Adipose tissue (tissue), 3 donors: ENCODE data around the gene TRIP13. TPM values are rescaled to one million over a fixed set of nuclear protein-coding genes. Genes with fewer than 3 reads are reported as not detected.

Source experiments
- H3K27ac ChIP-seq: one replicate; pipeline ENCODE4 v1.5.1; 2013; ENCODE audit warnings: low read depth, low read length
- WGBS, 3 donors: extraction: QIAGEN DNeasy Blood & Tissue Kit; methylation state at CpG; one replicate each; pipeline ENCODE4 v1.1.7; 2013; 5-methylcytosine and 5-hydroxymethylcytosine counted together
- polyA plus RNA-seq, 3 donors: library from polyadenylated mRNA; stranded (reverse); fragments of 200-250 nt; gene quantifications; one replicate each; pipeline ENCODE4 v1.2.3, GENCODE V29; 2013
- donor health status: healthy with polysubstance abuse.
- donor health status: Bipolar disorder and iron deficiency.
- donor health status: healthy.

TRIP13 gene
- polyA plus RNA-seq, 3 donors = 0.58 to 1.5 (median 1.5) TPM

DNA sequence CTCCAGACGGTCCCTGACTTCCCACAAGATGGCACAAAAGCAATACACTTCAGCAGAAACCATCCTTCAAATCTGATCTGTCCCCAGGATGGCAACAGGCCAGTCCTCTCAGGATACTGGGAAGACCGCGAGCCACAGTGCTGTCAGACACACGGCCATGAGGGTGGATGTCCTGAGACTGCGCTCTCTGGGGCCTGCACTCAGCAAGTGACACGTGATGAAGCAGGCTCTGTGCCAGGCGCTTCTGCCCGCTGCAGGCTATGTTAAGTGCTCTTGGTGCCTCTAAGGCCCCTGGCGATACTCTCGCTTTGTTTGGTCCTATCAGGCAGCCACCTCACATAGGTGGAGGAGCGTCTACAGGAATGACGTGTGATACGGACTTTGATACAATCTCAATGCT, 7.2 kb upstream of the TRIP13 start:
- WGBS, 3 donors = 83 to 89% (median 84%) methylated on average over 13 of the region's 13 CpGs
- H3K27ac ChIP-seq = no peak overlapping the region

- H3K27ac ChIP-seq = no peak overlapping the region
- whole genome bisulfite sequencing, 3 donors = 90 to 93% (median 93%) methylated on average over 13 of the region's 13 CpGs
Observed at GRCh38 chr5:886036-886435, 6.6 kb upstream of the TRIP13 start.

DNA sequence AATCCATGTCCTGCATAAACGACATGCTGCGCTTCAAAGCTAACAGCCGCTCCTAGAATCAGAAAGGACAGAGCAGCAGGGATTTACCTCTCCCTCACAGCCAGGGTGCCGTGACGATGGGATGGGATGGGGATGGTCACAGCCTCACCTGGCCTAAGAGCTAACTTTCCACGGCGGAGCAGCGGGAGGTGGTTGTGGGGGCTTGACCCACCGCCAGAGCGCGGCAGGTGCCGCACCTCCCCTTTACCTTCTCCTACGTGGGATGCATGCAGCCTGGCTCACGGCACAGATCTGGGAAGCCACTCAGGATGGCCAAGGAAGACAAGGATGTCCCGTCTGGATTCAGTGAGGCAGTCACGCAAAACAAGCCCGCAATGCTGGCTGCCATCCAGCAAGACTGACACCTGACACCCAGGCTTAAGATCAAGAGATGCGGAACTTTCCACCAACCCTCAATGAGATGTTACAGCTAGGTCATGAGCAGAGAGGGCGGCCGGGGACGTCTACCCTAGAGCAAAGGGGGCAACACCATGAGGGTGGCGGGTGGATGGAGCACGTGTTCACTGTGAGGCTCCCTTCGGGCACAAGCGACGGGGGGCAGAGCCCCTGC, 5.9 kb upstream of the TRIP13 start:
- WGBS, 3 donors = 90 to 94% (median 93%) methylated on average over 26 of the region's 26 CpGs

GRCh38 chr5:887947-888637, 4.6 kb upstream of the TRIP13 start:
- WGBS, 3 donors = 78 to 89% (median 83%) methylated on average over 14 of the region's 14 CpGs
- H3K27ac ChIP-seq = no peak overlapping the region

More for the DNA sequence above, 5.9 kb upstream of the TRIP13 start:
- no peak overlapping the region for H3K27ac ChIP-seq

- WGBS, 3 donors = 88 to 93% (median 92%) methylated on average over 11 of the region's 11 CpGs
- H3K27ac ChIP-seq = no peak overlapping the region
Observed at GRCh38 chr5:888638-889035, 4.0 kb upstream of the TRIP13 start.

GRCh38 chr5:889075-889710, 3.5 kb upstream of the TRIP13 start:
- no peak overlapping the region for H3K27ac ChIP-seq
- WGBS, 3 donors = 92 to 95% (median 95%) methylated on average over 15 of the region's 15 CpGs

DNA sequence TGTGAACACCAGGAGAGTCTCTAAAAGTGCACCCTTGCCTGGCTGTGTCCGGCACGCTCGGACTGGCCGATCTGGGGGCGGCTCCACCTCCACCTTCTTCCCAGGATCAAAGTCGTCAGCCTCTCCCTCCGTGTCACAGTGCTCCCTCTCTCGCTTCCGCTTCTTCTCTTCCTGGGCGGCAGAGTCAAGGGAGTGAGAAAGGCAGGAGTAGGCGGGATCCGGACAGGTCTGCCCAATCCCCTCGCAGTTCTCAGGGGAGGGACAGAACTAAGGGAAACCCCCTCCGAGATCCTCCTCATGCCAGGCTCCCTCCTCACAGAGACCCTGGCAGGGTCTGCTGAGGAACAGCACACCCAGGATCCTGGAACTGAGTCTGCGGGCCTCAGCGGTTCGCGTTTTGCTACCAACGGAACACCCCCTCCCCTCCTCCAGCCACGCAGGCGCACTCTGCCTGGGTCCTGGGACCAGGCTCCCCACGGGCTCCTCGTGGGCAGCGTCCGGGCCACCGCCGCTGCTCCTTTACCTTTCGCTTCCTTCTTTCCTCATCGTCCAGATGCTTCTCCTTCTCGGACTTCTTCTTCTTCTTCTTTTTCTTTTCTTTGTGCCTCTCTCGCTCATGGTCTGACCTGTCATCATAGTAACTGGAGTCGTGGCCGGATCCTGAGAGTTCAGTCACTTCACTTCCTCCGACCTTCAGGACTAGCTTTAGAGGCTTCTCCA, 1.4 kb upstream of the TRIP13 start:
- no peak overlapping the region for H3K27ac ChIP-seq
- 73 to 85% (median 74%) methylated on average over 34 of the region's 34 CpGs for WGBS, 3 donors

- H3K27ac ChIP-seq = no peak overlapping the region
- 10 to 15% (median 14%) methylated on average over 24 to 25 of the region's 25 CpGs for WGBS, 3 donors
Observed at GRCh38 chr5:891837-892393, 769 bp upstream of the TRIP13 start.

DNA sequence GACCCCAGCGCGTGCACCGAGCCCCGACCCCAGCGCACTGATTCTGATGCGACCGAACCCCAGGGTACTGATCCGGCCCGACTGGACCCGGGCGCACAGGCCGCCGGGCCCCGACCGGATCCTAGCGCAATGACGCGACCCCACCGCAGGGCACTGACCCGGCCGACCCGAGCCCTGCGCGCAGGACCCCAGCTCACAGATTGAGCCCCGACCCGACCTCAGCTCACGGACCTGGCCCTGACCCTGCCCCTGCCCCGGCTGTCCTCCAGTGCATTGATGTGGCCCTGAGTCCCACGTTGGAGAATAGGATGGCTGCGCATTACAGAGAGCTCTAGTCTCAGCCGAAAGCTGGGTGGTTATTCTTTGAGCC, 438 bp downstream of the TRIP13 start:
- WGBS, 3 donors = 1 to 2% (median 2%) methylated on average over 22 to 31 of the region's 31 CpGs
- H3K27ac ChIP-seq = no peak overlapping the region

- WGBS, 3 donors = 57 to 93% (median 88%) methylated on average over 9 of the region's 9 CpGs
- no peak overlapping the region for H3K27ac ChIP-seq
Observed at GRCh38 chr5:893711-894110, 1.0 kb downstream of the TRIP13 start.

DNA sequence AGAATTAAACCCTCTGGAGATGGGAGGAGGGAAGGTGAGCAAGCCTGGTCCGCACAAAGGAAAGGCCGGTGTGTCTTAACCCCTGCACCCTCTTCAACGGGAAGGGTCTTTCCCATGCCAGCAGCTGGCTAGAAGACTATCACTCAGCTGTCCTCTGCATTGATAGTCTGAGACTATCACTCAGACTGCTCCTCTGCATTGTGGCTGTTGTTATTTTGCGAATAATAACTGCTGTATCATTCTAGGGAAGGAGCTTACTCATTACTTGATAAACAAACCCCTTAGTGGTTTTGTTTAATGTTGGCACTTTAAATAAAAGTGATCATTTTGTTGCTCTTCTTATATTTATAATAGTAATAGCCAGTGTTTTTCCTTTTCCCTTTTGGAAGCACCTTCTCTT, 8.1 kb downstream of the TRIP13 start:
- 88 to 94% (median 91%) methylated on average over 4 of the region's 4 CpGs for WGBS, 3 donors

DNA sequence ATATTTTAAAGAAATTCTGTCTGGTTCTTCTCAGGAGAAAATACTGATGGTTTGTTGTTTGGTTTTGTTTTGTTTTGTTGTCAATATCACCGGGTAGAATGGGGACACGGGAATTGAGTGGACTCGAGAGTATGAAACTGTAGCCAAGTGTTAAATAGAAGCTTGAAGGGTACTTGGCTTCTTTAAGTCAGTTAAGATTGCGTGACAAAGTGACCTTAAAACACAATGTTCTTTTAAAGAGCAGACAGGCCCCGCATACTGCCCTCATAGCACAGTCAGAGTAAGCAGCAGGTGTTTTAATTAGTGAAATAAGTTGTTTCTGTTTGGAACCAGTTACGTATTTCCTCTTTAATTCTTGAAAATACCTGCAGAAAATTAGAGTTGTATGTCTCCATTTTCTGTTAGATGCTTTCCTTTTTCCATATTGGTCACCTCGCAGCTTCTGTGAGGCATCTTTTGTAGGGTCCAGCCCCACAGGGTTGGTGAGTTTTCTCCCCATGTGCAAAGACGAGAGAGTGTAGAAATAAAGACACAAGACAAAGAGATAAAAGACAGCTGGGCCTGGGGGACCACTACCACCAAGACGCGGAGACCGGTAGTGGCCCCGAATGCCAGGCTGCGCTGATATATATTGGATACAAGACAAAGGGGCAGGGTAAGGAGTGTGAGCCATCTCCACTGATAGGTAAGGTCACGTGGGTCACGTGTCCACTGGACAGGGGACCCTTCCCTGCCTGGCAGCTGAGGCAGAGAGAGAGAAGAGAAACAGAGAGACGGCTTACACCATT, 9.6 kb downstream of the TRIP13 start:
- H3K27ac ChIP-seq = no peak overlapping the region
- 89 to 92% (median 90%) methylated on average over 16 of the region's 16 CpGs for WGBS, 3 donors

More for the DNA sequence above, 8.1 kb downstream of the TRIP13 start:
- no peak overlapping the region for H3K27ac ChIP-seq

DNA sequence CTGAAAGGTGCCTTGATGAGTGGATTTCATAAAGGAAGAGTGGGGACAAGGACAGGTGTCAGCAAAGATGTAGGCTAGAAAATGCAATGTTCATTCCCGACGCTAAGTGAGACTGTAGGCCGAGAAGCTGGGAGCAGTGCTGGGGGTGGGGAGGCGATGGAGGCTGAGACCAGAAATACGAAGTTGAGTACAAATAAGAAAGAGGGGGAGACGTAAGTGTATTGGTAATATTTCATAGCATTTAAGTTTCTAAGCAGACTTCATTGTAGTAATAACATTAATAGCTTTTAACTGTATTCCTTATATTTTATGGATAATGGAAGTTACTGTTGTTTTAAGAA, 11.0 kb downstream of the TRIP13 start:
- WGBS, 3 donors = 94 to 96% (median 95%) methylated on average over 6 of the region's 6 CpGs
- H3K27ac ChIP-seq = no peak overlapping the region

DNA sequence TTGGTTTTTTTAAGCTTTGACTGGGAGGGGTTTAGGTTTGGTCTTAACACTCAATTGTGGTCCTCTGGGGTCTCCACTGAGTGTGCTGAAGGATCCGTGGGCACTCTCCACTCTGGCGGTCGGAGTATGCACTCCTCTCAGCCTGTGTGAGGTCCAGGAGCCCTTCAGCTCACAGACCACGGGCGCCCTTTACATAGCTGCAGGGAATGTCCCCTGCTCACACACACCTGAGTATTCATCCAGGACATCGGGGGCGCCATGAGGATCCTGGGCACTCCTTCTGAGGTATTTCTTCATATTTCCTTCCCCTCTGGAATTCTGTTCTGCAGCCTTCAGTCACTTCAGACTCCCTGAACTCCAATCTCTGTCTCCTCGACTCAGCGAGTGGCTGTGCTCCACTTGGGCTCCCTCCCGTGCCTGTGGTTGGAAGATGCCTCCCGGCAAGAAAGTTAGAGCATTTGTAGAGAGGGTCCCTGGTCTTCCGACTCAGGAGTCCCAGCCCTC, 12.5 kb downstream of the TRIP13 start:
- no peak overlapping the region for H3K27ac ChIP-seq
- 91 to 94% (median 92%) methylated on average over 12 of the region's 12 CpGs for WGBS, 3 donors

DNA sequence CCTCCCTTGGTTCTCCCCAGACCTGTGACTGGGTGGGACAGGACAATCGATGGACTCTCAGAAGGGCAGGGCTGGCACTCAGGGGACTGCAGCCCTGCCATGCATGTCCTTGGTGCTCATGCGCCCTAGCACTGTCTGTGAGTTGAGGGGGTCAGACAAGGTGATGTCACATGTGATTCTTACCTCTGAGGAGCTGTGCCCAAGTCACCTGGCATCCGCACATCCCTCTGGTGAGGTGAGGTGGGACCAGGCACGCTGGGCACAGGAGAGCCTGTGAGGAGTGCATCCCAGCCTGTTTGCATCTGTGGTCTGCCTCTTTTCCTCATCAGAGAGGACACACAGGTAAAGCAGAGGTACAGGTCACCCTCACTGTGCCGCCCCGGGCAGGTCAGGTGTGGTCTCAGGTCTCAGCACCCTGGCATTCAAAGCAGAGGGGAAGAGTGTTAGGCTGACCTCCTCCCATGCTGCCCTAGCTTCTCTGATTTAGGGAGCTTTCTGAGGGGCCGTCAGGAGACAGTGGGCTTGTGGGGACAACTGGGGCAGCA, 14.8 kb downstream of the TRIP13 start:
- no peak overlapping the region for H3K27ac ChIP-seq

GRCh38 chr5:908172-908571, 15.5 kb downstream of the TRIP13 start:
- 97 to 98% (median 97%) methylated on average over 16 of the region's 16 CpGs for WGBS, 3 donors
- H3K27ac ChIP-seq = no peak overlapping the region

More for the DNA sequence above, 14.8 kb downstream of the TRIP13 start:
- 94 to 97% (median 96%) methylated on average over 7 of the region's 7 CpGs for WGBS, 3 donors

DNA sequence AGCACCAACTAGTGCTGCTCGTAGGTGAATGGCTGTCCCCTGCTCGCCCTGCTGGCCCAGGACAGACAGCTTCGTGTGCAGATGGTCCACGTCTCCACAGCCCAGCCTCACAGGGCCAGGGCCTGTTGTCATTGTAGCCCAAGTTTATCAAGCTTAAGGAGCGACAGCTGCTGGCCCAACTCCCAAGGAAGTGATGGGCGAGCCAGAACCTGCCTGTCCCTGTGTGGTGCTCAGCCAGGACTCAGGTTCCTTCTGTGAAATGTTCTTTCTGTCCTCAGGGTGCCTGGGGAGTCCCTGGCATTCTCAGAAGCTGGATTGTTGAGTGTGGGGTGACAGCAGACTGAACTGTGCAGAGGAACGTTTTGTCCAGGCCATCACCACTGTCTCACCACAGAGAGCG, 16.4 kb downstream of the TRIP13 start:
- H3K27ac ChIP-seq = no peak overlapping the region
- 89 to 92% (median 91%) methylated on average over 8 of the region's 8 CpGs for WGBS, 3 donors
